ENCODE data around the gene CBARP.

- TF ChIP-seq CTCF (IDR thresholded peaks at IDR 0.05), result no peak
- TF ChIP-seq POLR2AphosphoS5 (IDR thresholded peaks at IDR 0.05; ENCODE audit: insufficient read depth in 1 of 2, low read depth in 1 of 2), result no peak
- TF ChIP-seq POLR2A (IDR thresholded peaks at IDR 0.05), result no peak
Observed at GRCh38 chr19:1229924-1230782, 7.7 kb downstream of the CBARP start.
